KMS-11 (cell line): ENCODE measurements around the gene DNAJC22.
A peak's percentile ranks its signal among the peaks of the same experiment; 100 is the strongest.

Experiments used
- H2AFZ ChIP-seq: fragments of 200-600 bp; sonication (generic); 2 replicates; pipeline ENCODE4 v1.6.1; 2016; ENCODE audit warnings: antibody characterized with exemption, mixed run types, low read depth
- H3K27ac ChIP-seq: fragments of 200-600 bp; sonication (generic); 2 replicates; pipeline ENCODE4 v1.6.1; 2016; ENCODE audit warnings: mild to moderate bottlenecking, mixed run types
- H3K27me3 ChIP-seq: fragments of 200-600 bp; sonication (generic); 2 replicates; pipeline ENCODE4 v1.6.1; 2017; ENCODE audit warnings: mild to moderate bottlenecking, low read depth, mixed run types, moderate library complexity; ENCODE audit not compliant: insufficient read depth
- H3K36me3 ChIP-seq: fragments of 200-600 bp; sonication (generic); 2 replicates; pipeline ENCODE4 v1.6.1; 2017; ENCODE audit warnings: mild to moderate bottlenecking, mixed run types; ENCODE audit not compliant: insufficient read depth
- H3K4me1 ChIP-seq: fragments of 200-600 bp; sonication (generic); 2 replicates; pipeline ENCODE4 v1.6.1; 2016; ENCODE audit warnings: mild to moderate bottlenecking, low read depth, mixed run types; ENCODE audit not compliant: poor library complexity, severe bottlenecking
- H3K4me2 ChIP-seq: fragments of 200-600 bp; sonication (generic); 2 replicates; pipeline ENCODE4 v1.7.0; 2016; ENCODE audit warnings: mild to moderate bottlenecking, mixed run types
- H3K4me3 ChIP-seq: fragments of 200-600 bp; sonication (generic); IDR thresholded peaks from 2 replicates; pipeline ENCODE4 v1.6.1; 2017; ENCODE audit warnings: low read depth, low read length, mixed read lengths; ENCODE audit not compliant: insufficient read depth
- H3K79me2 ChIP-seq: fragments of 200-600 bp; sonication (generic); 2 replicates; pipeline ENCODE4 v1.6.1; 2016; ENCODE audit warnings: low read depth, mixed run types; ENCODE audit not compliant: insufficient read depth
- H3K9ac ChIP-seq: fragments of 200-600 bp; sonication (generic); 2 replicates; pipeline ENCODE4 v1.6.1; 2016; ENCODE audit warnings: mild to moderate bottlenecking, mixed run types
- H4K20me1 ChIP-seq: fragments of 200-600 bp; sonication (generic); 2 replicates; pipeline ENCODE4 v1.6.1; 2016; ENCODE audit warnings: mild to moderate bottlenecking, mixed run types; ENCODE audit not compliant: insufficient read depth
- CTCF ChIP-seq: fragments of 200-600 bp; sonication (generic); conservative IDR thresholded peaks from 2 replicates; pipeline ENCODE4 v1.6.1; 2017; ENCODE audit warnings: low read depth, mild to moderate bottlenecking, antibody characterized with exemption, low read length, moderate library complexity, mixed read lengths

Gene DNAJC22

DNA sequence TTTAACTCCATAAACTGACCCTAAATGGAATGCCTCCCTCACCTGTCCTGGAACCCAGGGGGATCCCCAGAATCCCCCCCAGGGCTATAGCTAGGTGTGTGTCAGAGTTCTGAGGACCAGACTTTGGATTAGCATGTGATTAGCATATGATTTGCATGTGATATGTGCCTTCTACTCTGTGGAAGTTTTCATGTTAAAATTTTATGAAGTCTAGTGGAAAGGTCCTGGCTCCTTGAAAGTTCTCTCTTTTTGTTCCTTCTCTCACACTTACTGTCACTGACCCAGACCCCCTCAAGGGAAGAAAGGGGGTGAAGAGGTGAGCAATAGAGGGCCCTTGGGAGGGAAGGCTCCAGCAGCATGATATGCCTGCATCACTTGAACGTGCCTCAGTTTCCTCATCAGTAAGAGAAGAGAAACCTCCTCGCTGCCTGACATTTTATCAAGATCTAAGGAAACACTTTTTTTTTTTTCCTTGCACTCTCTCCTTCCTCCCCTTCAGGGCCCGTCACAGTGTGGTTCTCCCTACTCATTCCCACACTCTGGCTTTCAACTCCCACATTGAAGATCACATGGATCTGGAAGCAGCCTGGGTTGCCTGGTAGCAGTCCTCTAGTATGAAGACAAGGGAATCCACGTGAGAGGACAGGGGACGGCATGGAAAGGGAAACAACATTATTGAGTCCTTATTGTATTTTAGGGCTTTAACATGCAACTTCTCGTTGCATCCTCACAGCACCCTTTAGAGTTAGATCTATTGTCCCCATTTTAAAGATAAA lies 6.4 kb upstream of the DNAJC22 start:
- no peak for TF ChIP-seq CTCF
- Histone ChIP-seq H2AFZ (no peak overlapping the region), H3K27ac (no peak overlapping the region), H3K4me3 (no peak overlapping the region), H3K79me2 (no peaks in the 10 kb centered on the region), H3K4me1 (peaks cover 15% of the 10 kb centered on the region), H3K9ac (no peak overlapping the region), H3K27me3 (peaks cover 35% of the 10 kb centered on the region), H3K36me3 (no peaks in the 10 kb centered on the region), H3K4me2 (no peak overlapping the region), H4K20me1 (no peaks in the 10 kb centered on the region)

- Histone ChIP-seq H2AFZ (no peak overlapping the region), H3K4me2 (no peak overlapping the region; the same call in 1 of the 2 replicates), H3K79me2 (no peaks in the 10 kb centered on the region), H3K27me3 (peaks cover 43% of the 10 kb centered on the region), H3K4me1 (peaks cover 23% of the 10 kb centered on the region), H3K4me3 (no peak overlapping the region), H3K9ac (no peak overlapping the region), H4K20me1 (no peaks in the 10 kb centered on the region), H3K27ac (no peak overlapping the region), H3K36me3 (no peaks in the 10 kb centered on the region)
- TF ChIP-seq CTCF: no peak
These were observed 5.5 kb upstream of the DNAJC22 start for GRCh38 chr12:49340971-49341776.

DNA sequence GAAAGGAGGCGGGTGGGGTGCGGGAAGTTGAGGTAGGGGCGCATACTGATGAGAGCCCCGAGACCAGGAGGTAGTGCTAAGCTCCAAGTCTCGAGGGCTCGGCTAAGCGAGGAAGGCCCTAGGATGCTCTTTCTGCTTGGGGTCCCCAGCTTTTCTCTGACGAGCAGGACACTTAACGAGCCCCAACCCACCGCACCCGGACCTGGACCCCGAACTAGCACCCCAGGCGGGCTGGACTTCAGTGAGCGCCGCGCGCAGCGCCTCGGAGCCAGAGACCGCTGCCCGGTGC lies 5.0 kb upstream of the DNAJC22 start:
- H3K4me1 ChIP-seq: peaks cover 28% of the 10 kb centered on the region

More for the DNA sequence above, 5.0 kb upstream of the DNAJC22 start:
- no peaks in the 10 kb centered on the region for H3K36me3 ChIP-seq
- TF ChIP-seq CTCF: no peak
- H2AFZ ChIP-seq: no peak overlapping the region
- H3K79me2 ChIP-seq: no peaks in the 10 kb centered on the region
- peak overlapping the region; percentile 85; the same call in 1 of the 2 replicates for H3K4me2 ChIP-seq
- H4K20me1 ChIP-seq: no peaks in the 10 kb centered on the region
- peaks cover 48% of the 10 kb centered on the region for H3K27me3 ChIP-seq
- H3K27ac ChIP-seq: no peak overlapping the region
- no peak overlapping the region for H3K9ac ChIP-seq
- H3K4me3 ChIP-seq: no peak overlapping the region
